NCI-H2227 (cell line): Measurements from ENCODE around the gene SENP6.
A peak's percentile ranks its signal among the peaks of the same experiment; 100 is the strongest.

Source experiments
- DNase-seq: peaks from one replicate; lab custom pipeline; 2025; ENCODE audit not compliant: unreplicated experiment; lab: John Stamatoyannopoulos, UW

SENP6 gene

DNA sequence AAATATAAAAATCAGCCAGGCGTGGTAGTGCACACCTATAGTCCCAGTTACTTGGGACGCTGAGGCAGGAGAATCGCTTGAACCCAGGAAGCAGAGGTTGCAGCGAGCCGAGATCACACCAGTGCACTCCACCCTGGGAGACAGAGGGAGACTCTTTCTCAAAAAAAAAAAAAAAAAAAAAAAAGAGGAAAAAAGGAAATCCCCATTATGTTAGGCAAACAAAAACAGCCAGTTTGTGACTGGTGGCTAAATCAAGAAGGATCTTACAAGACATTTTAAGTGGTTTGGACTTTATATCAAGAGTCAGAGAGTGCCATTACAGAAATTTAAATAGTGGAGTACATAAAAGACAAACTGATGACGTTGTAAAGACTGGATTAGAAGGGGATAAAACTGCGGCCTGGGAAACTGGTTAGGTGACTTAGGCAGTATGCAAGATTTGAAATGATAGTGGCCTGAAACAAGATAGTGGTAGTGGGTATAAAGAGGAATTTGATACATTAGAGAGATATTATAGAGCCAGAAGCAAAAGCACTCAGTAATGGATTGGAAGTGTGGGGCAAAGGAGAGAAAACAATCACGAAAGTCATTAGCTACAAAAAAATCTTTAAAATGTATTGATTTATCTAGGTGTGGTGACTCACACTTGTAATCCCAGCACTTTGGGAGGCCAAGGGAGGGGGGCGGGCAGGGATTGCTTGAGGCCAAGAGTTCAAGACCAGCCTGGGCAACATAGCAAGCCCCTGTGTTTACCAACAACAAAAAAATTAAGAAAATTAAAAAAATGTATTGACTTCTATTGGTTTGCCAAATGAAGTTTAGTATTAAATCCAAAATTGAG is 145.7 kb downstream of the SENP6 start:
- no peak for DNase-seq

DNA sequence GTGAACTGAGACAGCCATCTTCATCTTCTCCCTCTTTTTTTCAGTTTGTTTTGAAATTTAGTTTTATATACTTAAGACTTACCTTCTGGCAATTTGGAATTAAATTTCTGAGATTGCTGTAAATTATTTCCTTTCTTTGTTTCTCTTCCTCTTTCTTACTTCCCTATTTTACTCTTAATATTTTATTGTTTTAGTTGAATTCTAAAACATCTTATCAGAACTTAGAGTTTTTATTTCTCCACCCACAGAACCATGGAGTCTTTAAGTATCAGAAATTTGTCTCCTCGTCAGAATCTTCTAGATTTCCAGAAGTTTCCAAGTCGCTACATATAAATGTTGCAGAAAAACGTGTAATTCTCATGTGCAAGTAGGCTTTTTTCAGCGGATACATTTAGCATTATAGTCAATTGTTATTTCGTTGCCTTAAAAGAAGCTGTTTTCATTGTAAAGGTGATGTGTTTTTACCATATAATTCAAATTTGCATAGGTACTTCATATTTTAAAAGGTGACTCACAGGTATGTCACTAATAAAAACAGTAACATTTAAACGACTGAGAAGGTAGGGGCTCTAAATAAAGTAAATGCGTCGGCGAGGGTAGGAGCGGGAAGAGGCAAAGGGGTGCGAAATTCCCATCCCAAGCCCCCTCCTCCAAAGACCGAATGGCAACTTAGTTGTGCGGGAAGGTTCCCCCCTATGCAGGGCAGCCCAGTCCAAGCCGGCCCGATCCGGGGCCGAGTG is 146.5 kb downstream of the SENP6 start:
- DNase-seq = no peak

DNA sequence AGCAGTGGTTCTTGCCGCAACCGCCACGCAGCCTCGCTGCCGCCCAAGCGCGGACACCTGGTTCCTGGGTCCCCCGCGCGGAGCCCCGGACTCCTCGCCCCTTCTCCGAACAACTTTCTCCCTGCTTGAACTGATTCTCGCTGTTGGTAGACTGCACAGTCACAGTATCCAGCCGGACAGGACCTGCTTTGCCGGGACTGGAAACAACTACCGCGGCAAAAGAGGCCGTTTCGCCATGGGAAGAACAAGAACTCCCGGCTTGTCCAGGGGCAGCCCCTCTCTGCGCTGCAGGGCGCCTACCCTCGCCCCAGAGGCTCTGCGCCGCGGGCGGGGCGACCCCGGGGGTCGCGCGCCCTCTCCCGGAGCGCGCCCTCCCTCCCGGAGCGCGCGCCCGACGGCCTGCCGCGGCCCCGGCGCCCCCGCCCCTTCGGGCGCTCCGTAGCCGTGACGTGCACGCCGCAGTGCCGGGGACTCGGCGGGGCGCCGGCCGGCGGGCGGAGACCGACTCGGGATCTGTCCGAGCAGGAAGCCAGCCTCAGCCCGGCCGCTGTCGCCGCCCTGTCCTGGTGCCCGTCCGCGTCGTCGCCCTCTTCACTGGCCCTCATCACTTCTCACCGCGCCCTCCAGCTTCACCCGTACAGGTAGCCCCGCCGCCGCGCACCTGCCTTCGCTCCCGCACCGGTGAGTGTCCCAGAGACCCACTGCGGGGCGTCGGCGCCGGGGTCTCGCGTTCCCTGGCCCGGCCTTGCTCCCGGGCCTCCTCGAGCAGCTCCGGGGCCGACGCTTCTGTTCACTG is 147.3 kb downstream of the SENP6 start, which contains the start of gene MYO6:
Gene MYO6 (plus strand): TSS at position 497 of the 796 bp plus-strand sequence. CDS start 68,309 bp downstream, outside the sequence.
- DNase-seq = peak; percentile 71

DNA sequence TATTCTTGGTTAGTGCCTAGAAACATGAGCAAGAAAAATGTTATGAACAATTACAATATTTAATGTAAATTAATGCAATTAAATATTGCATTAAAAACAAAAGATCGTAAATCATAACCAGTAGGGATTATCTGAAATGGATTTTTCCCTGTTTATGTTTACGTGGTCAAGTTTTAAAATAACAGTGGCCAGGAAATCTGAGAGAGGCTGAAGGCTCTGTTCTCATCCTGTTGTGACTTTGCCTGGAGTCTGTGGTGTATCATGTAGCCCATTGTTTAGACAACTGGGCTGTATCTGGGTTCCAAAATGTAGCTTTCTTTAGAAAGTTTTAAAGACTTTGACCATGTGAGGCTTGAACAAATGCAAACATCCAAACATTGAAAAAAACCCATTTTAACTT is 149.8 kb downstream of the SENP6 start:
- no peak for DNase-seq

DNA sequence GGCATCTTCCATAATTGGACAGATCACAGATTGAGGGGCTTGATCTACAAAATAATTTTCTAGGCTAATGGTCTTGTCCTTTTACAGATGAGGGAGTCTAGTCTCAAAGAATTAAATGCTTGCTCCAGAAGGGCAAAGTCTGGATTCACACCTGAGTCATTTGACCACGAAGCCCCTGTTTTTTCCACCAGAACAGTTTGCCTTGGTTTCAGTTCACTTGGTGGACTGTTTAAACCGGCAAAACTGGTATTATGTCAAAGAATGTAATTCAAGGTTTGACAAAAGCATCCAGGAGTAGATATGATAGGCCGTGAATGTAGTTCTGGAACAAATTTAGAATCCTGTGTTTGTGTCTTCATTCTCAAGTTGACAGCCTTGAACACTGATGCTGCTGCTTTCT is 150.7 kb downstream of the SENP6 start:
- no peak for DNase-seq

DNA sequence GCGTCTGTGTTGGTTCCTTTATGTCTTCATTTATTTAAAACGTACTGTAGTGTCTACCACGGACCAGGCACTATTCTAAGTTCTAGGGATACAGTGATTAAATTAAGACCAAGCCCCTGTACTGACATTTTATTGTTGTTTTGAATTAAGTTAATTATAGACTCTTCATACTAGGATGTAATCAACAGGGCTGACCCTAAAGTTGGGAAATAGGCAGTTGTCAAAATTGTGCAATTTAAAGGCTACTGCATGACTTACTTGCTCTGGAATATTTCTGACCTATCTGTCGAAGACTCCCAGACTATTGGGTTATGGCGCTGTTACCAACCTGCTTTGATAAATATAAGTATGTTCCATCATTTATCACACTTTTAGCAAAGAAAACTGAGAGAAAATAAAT is 154.0 kb downstream of the SENP6 start:
- DNase-seq = no peak

DNA sequence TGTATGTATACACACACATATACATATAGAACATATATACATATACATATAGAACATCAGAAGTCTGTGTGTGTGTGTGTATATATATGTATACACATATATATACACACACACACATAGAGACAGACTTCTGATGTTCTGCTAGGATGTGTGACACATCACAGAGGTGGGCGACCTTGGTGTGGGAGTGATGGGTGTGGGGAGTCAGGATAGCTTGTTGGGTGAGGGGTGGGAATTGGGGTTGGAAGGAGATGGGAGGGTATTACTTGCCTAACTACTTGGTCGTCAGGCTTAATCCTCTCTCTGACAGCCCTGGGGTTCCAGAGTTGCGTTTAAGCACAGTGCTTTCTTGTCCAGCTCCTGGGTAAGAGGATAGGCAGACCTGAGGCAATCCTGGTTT is 155.6 kb downstream of the SENP6 start:
- no peak for DNase-seq

DNA sequence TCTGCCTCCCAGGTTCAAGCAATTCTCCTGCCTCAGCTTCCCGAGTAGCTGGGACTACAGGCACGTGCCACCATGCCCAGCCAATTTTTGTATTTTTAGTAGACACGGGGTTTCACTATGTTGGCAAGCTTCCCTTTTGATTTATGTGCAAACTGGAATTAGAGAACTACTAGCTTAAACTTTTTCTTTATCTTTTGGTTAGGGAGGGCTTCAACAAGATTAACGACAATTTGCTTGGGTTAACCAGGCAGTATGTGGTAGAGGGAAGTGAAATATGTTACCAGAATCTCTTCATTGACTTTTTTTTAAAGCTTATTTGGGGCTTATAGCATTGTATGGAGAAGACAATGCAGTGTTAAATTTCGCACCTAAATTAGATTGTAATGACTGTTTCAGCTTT is 156.4 kb downstream of the SENP6 start:
- no peak for DNase-seq

DNA sequence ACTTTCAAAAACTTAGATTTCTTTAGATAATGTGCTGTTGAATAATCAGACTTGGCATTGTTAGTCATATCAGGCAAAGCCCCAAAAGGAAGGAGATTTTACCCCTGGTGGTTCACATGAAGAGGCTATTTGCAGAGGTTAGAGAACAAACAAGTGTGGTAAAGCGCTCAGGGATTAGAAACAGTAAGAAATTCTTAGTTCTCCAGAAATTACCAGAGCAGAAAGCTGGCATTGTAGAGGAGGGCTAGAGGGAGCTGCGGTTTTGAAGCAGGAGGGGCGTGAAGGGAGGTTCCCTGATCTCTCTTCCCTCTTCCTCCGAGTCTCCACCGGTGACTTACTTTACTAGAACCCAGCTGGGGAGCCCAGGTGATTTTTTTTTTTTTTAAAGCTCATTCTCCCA is 157.5 kb downstream of the SENP6 start:
- DNase-seq = no peak

DNA sequence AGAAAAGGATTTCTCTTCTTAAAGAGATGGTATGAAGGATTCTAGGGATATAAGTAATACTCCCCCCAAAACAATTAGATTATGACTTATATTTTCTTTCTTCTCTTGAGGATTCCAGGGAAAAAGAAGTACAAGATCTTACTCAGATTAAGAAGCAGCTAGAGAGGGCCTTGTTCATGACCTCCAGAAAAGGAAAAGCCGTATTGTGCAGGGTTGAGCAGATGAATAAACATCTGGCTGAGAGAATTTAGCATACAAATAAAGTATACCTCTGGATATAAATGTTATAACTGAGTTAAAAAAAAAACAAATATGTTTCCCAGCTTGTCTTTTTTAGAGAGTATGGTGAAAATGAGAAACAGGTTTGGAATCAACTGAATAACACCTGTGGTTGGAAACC is 158.6 kb downstream of the SENP6 start:
- DNase-seq = no peak

DNA sequence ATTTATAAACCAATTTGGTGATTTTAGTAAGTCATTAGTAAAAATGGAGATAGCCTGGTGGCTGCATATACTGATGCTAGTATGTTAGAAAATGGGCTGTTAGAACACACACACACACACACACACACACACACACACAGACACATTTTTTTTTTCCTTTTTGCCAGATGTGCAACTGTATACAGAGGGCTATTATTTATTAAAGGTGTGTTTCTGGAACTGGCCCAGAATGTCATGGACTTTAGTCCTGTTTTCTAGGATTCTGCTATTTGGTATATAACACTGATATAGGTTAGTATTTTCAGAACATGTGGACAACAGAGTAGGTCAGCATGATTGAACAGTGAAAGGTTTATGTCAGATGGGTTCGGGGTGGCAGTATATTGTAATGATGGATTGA is 159.8 kb downstream of the SENP6 start:
- no peak for DNase-seq

DNA sequence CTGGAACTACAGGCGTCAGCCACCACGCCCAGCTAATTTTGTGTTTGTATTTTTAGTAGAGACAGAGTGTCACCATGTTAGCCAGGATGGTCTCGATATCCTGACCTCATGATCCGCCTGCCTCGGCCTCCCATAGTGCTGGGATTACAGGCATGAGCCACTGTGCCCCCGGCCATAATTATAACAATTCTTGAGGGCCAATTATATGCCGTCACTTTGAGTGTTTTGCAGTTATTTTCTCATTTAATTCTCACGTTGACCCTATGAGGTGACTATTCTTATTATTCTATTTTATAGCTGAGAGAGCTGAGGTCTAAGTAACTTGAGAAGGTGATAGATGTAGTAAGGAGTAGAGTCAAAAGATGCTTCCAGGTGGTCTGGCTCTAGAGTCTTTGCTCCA is 160.4 kb downstream of the SENP6 start:
- peak; percentile 71 for DNase-seq

DNA sequence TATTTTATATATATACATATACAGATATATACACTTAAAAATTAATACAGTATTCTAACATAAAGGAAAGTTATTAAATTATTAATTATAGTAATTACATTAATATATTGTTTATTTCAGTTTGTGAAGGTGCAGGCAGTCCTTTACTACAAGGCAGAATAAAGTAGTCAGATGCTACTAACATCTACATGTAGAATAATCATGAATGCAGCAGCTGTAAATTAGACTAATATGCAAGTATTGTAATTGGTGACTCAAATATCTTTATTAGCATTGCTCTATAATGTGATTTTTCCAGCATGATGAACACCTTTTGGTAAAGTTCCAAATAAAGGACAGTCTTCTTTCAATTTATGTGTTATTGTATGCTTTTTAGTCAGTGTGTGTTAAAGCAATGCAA is 164.7 kb downstream of the SENP6 start:
- no peak for DNase-seq
